Stimulated activated CD8-positive, alpha-beta memory T cell treated with anti-CD3 and anti-CD28 coated beads, Interleukin-12 subunit alpha, Interleukin-12 subunit beta, amount 100 ng/mL, for 24 hours (primary cell): ENCODE measurements around the gene HCST.

Experiments used
- DNase-seq: peaks from one replicate; pipeline ENCODE4 v3.0.0-alpha.2; 2020; ENCODE audit errors: extremely low read depth

HCST gene

DNA sequence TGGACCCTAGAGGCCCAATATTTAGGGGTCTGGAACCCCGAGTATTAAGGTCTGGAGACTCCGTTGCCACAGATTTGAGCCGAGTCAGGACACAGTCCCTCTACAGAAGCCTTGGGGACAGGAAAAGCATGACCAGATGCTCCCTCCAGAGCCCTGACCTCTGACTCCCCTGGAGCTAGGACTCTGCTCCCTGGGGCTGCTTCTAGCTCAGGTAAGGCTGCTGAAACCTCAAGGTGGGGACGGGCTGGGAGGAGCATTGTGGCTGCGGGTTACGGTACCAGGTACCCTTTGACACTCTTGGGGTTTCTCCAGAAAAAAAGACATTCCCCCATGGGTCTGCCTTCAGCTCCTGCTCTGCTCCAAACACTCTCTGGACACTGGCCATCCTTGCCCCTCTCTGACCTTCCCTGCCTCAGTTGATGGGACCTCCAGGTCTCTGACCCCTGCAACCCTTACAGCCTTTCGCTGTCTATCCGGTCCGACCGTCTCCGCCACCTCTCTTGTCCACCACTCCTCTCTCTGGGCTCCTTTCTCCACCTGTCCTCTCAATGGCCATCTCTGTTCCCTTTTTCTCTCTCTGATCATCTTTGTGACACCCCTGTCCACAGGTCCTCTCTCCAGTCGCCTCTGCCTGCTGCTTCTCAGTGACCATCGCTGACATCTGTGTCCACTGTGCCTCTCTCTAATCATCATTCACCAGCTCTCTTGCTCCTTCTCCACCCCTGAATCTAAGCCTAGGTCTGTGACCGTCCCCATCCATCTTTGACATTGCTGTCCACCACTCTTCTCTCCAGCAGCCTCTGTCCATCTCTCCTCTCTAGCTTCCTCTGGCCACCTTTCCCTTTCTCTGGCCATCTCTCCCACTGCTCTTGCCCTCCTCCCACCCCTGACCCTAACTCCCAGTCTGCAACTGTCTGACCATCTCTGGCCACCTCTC, 35.3 kb downstream of the HCST start:
- DNase-seq, result no peak

DNA sequence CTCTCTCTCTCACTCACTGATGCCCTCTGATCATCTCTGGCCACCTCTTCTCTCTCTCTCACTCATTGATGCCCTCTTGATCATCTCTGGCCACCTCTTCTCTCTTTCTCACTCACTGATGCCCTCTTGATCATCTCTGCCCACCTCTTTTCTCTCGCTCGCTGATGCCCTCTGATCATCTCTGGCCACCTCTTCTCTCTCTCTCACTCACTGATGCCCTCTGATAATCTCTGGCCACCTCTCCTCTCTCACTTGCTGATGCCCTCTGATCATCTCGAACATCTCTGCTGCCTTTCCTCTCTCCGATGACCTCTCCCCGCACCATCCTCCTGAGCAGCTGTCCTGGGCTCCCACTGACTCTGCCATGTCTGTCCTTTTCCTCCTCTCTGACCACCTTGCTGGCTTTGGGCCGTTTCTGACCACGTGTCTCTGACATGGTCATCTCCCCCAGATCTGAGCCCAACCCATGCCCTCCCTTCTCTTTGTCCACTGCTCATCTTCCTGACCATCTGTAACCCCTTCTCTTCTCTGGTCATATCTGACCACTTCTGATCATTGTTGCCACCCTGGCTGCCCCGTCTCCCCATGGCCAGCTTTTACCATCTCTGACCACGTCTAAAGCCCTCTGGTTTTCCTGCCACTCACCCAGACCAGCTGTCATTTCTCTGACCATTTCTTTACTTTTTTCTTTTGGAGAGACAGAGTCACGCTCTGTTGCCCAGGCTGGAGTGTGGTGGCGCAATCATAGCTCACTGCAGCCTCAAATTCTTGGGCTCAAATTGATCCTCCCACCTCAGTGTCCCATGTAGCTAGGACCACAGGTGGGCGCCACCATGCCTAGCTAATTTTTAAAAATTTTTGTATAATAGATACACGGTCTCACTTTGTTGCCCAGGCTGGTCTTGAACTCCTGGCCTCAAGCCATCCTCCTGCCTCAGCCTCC, 36.2 kb downstream of the HCST start:
- DNase-seq, result no peak

DNA sequence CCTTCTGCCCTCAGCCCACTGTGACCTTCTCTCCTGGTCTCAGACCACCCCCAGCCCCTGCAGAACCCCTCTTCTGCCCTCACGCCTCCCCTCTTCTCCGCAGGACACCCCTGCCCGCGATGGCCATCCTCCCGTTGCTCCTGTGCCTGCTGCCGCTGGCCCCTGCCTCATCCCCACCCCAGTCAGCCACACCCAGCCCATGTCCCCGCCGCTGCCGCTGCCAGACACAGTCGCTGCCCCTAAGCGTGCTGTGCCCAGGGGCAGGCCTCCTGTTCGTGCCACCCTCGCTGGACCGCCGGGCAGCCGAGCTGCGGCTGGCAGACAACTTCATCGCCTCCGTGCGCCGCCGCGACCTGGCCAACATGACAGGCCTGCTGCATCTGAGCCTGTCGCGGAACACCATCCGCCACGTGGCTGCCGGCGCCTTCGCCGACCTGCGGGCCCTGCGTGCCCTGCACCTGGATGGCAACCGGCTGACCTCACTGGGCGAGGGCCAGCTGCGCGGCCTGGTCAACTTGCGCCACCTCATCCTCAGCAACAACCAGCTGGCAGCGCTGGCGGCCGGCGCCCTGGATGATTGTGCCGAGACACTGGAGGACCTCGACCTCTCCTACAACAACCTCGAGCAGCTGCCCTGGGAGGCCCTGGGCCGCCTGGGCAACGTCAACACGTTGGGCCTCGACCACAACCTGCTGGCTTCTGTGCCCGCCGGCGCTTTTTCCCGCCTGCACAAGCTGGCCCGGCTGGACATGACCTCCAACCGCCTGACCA, 37.2 kb downstream of the HCST start:
- no peak for DNase-seq

DNA sequence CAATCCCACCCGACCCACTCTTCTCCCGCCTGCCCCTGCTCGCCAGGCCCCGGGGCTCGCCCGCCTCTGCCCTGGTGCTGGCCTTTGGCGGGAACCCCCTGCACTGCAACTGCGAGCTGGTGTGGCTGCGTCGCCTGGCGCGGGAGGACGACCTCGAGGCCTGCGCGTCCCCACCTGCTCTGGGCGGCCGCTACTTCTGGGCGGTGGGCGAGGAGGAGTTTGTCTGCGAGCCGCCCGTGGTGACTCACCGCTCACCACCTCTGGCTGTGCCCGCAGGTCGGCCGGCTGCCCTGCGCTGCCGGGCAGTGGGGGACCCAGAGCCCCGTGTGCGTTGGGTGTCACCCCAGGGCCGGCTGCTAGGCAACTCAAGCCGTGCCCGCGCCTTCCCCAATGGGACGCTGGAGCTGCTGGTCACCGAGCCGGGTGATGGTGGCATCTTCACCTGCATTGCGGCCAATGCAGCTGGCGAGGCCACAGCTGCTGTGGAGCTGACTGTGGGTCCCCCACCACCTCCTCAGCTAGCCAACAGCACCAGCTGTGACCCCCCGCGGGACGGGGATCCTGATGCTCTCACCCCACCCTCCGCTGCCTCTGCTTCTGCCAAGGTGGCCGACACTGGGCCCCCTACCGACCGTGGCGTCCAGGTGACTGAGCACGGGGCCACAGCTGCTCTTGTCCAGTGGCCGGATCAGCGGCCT, 37.9 kb downstream of the HCST start:
- DNase-seq, result no peak

DNA sequence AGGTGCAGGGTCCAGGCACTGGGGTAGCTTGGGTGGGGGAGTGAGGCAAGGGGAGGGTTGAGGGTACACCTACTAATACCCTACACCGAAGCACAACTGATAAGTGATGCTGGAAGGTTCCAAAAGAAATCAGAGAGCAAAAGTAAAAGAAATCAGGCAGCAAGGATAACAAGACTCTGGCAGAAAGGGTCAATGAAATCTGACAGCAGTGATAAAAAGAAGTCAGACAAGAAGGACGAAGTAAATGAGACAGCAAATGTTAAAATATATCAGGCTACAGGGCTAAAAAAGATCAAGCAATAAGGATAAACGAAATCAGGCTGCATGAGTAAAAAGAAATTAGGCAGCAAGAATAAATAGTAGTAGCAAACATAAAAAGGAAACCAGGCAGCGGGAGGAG, 38.5 kb downstream of the HCST start:
- DNase-seq, result no peak

DNA sequence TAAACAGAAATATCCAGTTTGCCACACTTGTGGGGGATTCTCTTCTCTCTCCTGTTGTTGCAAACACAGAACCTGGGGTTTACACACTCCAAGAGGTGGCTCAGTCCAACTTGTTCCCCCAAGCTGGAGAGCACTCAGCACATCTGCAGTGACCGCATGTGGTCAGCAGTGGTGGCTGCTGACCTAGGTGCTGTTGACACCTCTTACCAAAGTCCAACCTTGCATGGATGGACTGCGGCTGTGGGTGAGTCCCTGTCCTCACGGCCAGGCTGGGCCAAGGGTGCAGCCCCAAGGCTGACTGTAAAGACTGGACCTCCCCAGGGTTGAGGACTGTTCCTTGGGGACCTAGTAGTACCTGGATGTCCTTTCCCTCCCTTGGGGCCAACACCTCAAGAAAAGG, 39.9 kb downstream of the HCST start:
- no peak for DNase-seq

DNA sequence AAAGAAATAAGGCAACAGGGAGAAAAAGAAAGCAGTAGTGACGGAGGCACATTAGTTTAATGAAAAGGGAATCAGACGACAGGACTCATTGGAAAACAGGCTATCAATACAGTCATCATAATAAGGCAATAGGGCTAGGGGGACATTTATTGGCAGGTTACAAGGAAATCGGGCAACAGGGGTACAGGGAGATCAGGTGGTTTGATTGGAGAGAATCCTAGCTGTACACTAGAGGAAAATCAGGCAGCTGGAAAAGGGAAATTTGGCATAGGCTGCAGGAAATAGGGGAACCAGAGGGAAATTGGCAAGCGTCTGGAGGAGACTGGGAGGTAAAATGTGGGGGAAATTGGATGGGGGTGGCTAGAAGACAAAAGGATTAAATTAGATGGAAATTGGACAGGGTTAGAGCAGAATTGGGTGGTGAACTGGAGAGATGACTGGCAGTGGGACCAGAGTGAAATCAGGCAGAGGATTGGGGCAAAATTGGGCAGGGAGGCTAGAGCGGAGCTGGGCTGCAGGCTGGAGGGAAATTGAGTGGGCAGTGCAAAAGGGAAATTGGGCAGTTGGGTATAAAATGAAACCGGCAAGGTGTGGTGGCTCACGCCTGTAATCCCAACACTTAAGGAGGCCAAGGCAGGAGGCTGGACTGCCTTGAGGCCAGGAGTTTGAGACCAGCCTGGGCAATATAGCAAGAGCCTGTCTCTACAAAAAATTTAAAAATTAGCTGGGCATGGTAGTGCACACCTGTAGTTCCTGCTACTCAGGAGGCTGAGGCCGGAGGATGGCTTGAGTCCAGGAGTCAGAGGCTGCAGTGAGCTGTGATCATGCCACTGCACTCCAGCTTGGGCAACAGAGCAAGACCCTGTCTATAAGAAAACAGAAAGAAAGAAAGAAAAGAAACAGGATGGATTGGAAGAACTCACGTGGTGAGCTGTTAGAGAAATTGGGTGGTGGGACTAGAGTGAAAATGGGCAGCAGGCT, 41.3 kb downstream of the HCST start:
- DNase-seq, result no peak

DNA sequence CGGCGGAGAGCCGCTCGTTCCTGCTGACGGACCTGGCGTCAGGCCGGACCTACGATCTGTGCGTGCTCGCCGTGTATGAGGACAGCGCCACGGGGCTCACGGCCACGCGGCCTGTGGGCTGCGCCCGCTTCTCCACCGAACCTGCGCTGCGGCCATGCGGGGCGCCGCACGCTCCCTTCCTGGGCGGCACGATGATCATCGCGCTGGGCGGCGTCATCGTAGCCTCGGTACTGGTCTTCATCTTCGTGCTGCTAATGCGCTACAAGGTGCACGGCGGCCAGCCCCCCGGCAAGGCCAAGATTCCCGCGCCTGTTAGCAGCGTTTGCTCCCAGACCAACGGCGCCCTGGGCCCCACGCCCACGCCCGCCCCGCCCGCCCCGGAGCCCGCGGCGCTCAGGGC, 42.2 kb downstream of the HCST start:
- no peak for DNase-seq

DNA sequence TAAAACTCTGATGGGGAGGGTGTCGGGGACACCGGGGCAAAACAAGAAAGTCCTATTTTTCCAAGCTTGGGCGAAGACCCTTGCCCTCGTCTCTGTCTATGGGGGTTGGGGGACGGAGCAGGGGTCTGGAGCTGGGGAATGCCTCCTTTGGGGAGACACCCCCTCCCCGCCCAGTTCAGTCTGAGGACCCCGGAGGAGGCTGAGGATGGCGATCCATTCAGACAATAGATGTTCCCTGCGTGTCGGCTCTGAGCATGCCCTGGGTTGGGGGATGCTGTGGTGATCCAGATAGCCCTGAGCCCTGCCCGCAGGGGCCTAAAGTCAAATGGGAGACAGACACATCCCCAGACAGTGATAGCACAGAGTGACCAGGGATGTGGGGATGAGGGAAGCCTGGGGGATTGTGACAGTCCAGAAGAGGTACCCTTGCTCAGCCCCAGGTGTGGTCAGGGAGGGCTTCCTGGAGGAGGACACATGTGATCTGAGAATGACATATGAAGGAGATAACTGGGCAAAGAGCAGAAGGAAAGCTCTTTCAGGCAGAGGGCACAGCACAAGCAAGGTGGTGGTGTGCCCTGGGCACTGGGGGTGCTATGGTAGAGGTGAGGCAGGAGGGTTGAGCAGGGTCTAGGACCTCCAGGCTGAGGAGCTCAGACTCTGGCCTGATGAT, 42.9 kb downstream of the HCST start:
- DNase-seq, result no peak

DNA sequence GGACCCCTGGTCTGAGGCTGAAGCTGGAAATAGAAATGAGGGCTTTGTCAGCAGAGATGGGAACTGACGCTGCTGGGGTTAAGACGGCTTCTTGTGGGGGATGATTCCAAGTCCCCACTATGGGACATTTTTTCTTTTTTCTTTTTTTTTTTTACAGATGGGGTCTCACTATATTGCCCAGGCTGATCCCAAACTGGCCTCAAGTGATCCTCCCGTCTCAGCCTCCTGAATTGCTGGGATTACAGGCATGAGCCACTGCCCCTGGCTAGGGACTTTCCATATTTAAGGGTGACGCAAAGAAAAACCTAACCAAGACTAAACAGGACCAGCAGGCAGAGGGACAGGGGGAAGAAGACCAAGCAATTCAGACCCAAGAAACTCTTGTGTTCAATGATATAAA, 43.9 kb downstream of the HCST start:
- no peak for DNase-seq

DNA sequence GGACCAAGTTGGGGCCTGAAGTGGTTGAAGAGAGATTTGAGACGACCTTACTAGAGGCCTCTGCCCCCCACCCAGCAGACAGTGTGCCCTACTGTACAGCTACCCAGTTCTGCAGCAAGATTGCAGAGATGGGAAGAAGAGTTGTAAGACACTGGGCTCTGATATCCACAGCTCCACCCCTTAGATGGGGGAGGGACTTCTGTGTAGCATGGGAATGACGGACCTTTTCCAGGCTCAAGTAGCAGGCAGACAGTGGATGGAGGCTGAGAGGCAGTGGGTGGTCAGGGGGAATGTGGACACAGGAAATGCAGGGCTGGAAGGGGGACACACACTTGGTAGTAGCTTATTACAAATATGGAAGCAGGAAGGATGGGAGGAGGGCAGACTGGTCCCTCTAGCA, 46.8 kb downstream of the HCST start:
- no peak for DNase-seq
